ENCODE data around the gene UST. TPM values are rescaled to one million over a fixed set of nuclear protein-coding genes. Genes with fewer than 3 reads are reported as not detected.

UST gene
- total and polyA plus RNA-seq, 3 donors from 2014 or later, result 14.9 to 16.0 (median 14.9) TPM

DNA sequence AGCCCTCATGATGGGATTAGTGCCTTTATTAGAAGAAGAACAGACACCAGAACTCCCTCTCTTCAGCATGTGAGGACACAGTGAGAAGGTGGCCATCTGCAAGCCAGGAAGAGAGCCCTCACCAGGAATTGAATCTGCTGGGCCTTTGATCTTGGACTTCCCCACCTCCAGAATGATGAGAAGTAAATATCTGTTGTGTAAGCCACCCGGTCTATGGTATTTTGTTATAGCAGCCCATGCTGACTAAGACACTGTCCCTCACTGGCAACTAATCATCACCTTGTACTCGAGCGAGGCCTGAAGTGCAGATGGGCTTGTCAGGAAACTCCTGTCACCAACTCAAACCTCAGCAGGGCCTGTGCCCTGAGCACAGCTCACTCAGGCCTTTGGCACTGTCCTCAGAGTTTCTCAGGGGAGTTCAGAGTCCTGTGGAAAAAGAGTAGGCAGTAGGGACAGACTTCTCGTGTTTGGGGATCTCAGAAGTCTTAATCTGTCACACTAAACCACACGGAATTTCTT, 62.0 kb downstream of the UST start:
- Histone ChIP-seq H3K4me3 (no peak overlapping the region), H3K9me3 (no peaks in the 10 kb centered on the region), H3K27ac (no peak overlapping the region), H3K36me3 (ENCODE audit: low read depth, missing control alignments) (no peaks in the 10 kb centered on the region), H3K4me1 (no peaks in the 10 kb centered on the region), H3K27me3 (no peaks in the 10 kb centered on the region)
- no peak for DNase-seq
- intact Hi-C loops (cut with DNase I; ENCODE audit: low total_unique reads), result no loop called here
- 95 to 99% methylated on average over 5 of the region's 5 CpGs for WGBS, 2 donors
- TF ChIP-seq POLR2A (IDR thresholded peaks at IDR 0.05), result no peak
- TF ChIP-seq, protein P1, sequence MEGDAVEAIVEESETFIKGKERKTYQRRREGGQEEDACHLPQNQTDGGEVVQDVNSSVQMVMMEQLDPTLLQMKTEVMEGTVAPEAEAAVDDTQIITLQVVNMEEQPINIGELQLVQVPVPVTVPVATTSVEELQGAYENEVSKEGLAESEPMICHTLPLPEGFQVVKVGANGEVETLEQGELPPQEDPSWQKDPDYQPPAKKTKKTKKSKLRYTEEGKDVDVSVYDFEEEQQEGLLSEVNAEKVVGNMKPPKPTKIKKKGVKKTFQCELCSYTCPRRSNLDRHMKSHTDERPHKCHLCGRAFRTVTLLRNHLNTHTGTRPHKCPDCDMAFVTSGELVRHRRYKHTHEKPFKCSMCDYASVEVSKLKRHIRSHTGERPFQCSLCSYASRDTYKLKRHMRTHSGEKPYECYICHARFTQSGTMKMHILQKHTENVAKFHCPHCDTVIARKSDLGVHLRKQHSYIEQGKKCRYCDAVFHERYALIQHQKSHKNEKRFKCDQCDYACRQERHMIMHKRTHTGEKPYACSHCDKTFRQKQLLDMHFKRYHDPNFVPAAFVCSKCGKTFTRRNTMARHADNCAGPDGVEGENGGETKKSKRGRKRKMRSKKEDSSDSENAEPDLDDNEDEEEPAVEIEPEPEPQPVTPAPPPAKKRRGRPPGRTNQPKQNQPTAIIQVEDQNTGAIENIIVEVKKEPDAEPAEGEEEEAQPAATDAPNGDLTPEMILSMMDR (IDR thresholded peaks at IDR 0.05), result no peak

DNA sequence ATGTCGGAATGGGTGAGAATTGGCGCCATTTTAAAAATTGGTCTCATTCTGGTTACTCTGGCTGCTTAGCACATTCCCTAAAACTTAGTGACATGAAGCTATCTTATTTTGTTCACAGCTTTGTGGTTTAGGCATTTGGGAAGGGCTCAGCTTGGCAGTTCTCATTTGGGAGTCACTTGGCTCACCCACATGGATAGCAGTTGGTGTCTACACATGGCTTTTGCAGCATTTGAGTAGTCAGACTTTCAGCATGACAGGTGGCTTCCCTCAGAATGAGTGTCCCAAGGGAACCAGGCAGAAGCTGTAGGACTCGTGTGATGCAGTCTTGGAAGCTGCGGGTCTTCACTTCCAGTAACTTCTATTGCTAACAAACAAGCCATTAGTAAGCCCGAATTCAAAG, 64.6 kb downstream of the UST start:
- Histone ChIP-seq H3K36me3 (ENCODE audit: low read depth, missing control alignments) (no peaks in the 10 kb centered on the region), H3K27me3 (no peaks in the 10 kb centered on the region), H3K9me3 (no peaks in the 10 kb centered on the region), H3K27ac (no peak overlapping the region), H3K4me1 (no peaks in the 10 kb centered on the region), H3K4me3 (no peak overlapping the region)
- DNase-seq, result no peak
- intact Hi-C loops (cut with DNase I; ENCODE audit: low total_unique reads), result no loop called here
- WGBS, 2 donors, result 76 to 78% methylated on average over 5 of the region's 5 CpGs
- no peak for TF ChIP-seq POLR2A (IDR thresholded peaks at IDR 0.05)
- TF ChIP-seq, protein P1 (IDR thresholded peaks at IDR 0.05), result no peak

DNA sequence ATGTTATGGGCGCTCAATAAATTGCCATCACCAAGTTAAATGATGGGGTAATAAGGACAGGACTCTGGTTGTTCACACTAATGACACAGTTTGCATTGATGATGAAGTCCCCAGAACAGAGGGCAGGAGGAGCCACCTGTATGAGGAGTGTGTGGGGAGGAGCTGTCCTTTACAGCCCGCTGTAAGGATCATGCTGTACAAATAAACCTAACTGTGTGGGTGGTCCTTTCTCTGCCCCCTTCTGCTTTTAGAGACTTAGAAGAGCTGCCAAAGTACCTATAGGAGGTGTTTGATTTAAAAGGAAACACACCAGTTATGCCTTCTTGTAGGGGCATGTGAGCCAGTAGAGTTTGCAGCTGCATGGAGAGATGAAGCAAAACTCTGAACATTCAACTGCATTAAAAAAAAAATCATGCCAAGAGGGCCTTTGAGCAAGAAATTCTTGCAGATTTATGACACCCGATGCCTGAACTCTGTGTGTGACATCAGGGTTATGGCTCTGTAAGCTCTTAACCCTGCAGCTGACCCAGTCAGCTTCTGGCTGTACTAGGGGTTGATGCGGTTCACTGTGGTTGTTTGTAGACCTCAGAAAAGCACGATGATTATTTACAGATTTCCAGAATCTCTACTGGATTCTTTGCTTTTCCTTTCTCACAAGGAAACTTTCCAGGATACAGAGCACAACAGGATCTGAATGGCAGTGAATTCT, 67.4 kb downstream of the UST start:
- H3K9me3 ChIP-seq, result no peaks in the 10 kb centered on the region

GRCh38 chr6:148814869-148815268, 68.0 kb downstream of the UST start:
- no peaks in the 10 kb centered on the region for H3K27me3 ChIP-seq
- no peak overlapping the region for H3K4me3 ChIP-seq
- no peak for DNase-seq
- WGBS, 2 donors, result 83 to 94% methylated on average over 2 of the region's 2 CpGs
- no peaks in the 10 kb centered on the region for H3K9me3 ChIP-seq
- H3K4me1 ChIP-seq, result no peaks in the 10 kb centered on the region
- intact Hi-C loops (cut with DNase I; ENCODE audit: low total_unique reads), result no loop called here
- TF ChIP-seq, protein P1 (IDR thresholded peaks at IDR 0.05), result no peak
- no peak for TF ChIP-seq POLR2A (IDR thresholded peaks at IDR 0.05)
- H3K36me3 ChIP-seq (ENCODE audit: low read depth, missing control alignments), result no peaks in the 10 kb centered on the region
- no peak overlapping the region for H3K27ac ChIP-seq

More for the DNA sequence above, 67.4 kb downstream of the UST start:
- intact Hi-C loops (cut with DNase I; ENCODE audit: low total_unique reads), result no loop called here
- WGBS, 2 donors, result 52 to 64% methylated on average over 5 of the region's 5 CpGs
- Histone ChIP-seq H3K4me3 (no peak overlapping the region), H3K36me3 (ENCODE audit: low read depth, missing control alignments) (no peaks in the 10 kb centered on the region), H3K27me3 (no peaks in the 10 kb centered on the region), H3K27ac (no peak overlapping the region), H3K4me1 (no peaks in the 10 kb centered on the region)
- TF ChIP-seq, protein P1 (IDR thresholded peaks at IDR 0.05), result no peak
- TF ChIP-seq POLR2A (IDR thresholded peaks at IDR 0.05), result no peak
- no peak for DNase-seq

DNA sequence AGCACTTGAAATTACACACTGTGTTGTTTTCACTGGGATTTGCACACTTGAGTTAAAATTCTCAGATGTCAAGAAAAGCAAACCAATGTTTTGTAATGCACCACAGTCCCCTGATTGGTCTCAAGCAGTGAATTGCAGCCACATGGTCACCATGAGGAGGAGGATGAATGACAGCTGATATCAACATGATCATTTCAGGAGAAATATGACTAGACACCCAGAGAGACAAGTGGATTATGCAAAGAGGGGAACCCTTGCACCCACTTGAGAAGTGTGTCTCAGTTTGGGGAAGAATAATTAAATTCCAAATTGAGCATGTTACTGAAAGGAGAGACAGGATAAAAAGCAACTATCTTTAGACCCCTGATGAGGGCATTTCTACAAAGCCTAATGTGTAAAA, 69.3 kb downstream of the UST start:
- Histone ChIP-seq H3K36me3 (ENCODE audit: low read depth, missing control alignments) (no peaks in the 10 kb centered on the region), H3K27me3 (no peaks in the 10 kb centered on the region), H3K27ac (no peak overlapping the region), H3K9me3 (no peaks in the 10 kb centered on the region), H3K4me3 (no peak overlapping the region), H3K4me1 (no peaks in the 10 kb centered on the region)
- DNase-seq, result no peak
- intact Hi-C loops (cut with DNase I; ENCODE audit: low total_unique reads), result no loop called here
- no peak for TF ChIP-seq POLR2A (IDR thresholded peaks at IDR 0.05)
- TF ChIP-seq, protein P1 (IDR thresholded peaks at IDR 0.05), result no peak
